Mesodermal cell (in vitro differentiated cells): Measurements from ENCODE around the gene PRR36.

ENCODE experiments used
- H3K27ac ChIP-seq: 2 replicates; pipeline ENCODE4 v1.7.0; 2013; ENCODE audit warnings: mild to moderate bottlenecking, low read depth, low read length, moderate library complexity; ENCODE audit not compliant: severe bottlenecking
- H3K36me3 ChIP-seq: 2 replicates; pipeline ENCODE4 v1.7.1; 2013; ENCODE audit warnings: mild to moderate bottlenecking, low read length, moderate library complexity; ENCODE audit not compliant: control insufficient read depth, insufficient read depth
- H3K4me1 ChIP-seq: one replicate; pipeline ENCODE4 v1.7.1; 2013; ENCODE audit warnings: mild to moderate bottlenecking, low read length; ENCODE audit not compliant: insufficient read depth, control insufficient read depth, poor library complexity, severe bottlenecking
- H3K4me3 ChIP-seq: 2 replicates; pipeline ENCODE4 v1.7.0; 2013; ENCODE audit warnings: low read length, control low read depth, mild to moderate bottlenecking; ENCODE audit not compliant: insufficient read depth, poor library complexity, severe bottlenecking; ENCODE audit errors: extremely low read depth
- H3K9me3 ChIP-seq: 2 replicates; pipeline ENCODE4 v1.7.1; 2013; ENCODE audit warnings: mild to moderate bottlenecking, low read length, moderate library complexity; ENCODE audit not compliant: control insufficient read depth
- WGBS, 2 experiments: methylation state at CpG; one replicate each; pipeline ENCODE4 v1.1.5; 2013; ENCODE audit warnings: missing lambda C conversion rate in 2 of 2; ENCODE audit not compliant: insufficient coverage in 2 of 2; 5-methylcytosine and 5-hydroxymethylcytosine counted together

Gene PRR36

DNA sequence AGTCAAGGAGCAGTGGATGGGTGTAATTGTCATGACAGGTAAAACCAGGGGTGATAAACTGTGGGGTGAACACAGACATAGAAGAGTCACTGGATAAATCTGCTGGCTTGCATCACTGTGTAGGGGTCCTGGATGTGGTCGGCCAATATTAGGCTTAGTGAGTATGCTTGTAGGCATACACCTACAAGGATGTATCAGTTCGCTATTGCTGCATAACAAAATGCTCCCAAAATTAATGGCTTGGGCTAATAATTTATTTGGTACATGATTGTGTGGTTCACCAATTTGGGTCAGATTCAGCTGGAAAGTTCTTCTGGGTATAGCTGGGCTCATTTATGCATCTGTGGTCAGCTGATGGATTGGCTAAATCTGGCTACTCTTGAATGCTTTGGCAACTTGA is 55.4 kb downstream of the PRR36 start:
- WGBS, 2 experiments, result 57 to 67% methylated on average over 1 to 2 of the region's 2 CpGs

More for the DNA sequence above, 55.4 kb downstream of the PRR36 start:
- no peak overlapping the region for H3K27ac ChIP-seq
- no peaks in the 10 kb centered on the region for H3K9me3 ChIP-seq
- H3K4me3 ChIP-seq, result no peak overlapping the region
- no peaks in the 10 kb centered on the region for H3K36me3 ChIP-seq
- no peaks in the 10 kb centered on the region for H3K4me1 ChIP-seq
